NCI-H2196 treated with DMSO at 0.1 percent for 48 hours (cell line): ENCODE measurements around the gene JUND.

Experiments used
- DNase-seq: peaks from one replicate; lab custom pipeline; 2025; ENCODE audit not compliant: unreplicated experiment; lab: John Stamatoyannopoulos, UW

Gene JUND

GRCh38 chr19:18290302-18291018, 9.0 kb upstream of the JUND start:
- DNase-seq = no peak

- DNase-seq = no peak
Observed at GRCh38 chr19:18289471-18290301, 8.3 kb upstream of the JUND start.

GRCh38 chr19:18287836-18288772, 6.7 kb upstream of the JUND start:
- no peak for DNase-seq

- DNase-seq = no peak
Observed at GRCh38 chr19:18286973-18287635, 5.7 kb upstream of the JUND start.

- no peak for DNase-seq
Observed at GRCh38 chr19:18284712-18285360, 3.4 kb upstream of the JUND start.

- DNase-seq = no peak
Observed at GRCh38 chr19:18283338-18283737, 1.9 kb upstream of the JUND start.

- DNase-seq = no peak
Observed at GRCh38 chr19:18282788-18283141, 1.3 kb upstream of the JUND start.

- DNase-seq = peak; percentile 97
Observed at GRCh38 chr19:18282021-18282787, 782 bp upstream of the JUND start.

- DNase-seq = peak; percentile 51
Observed at GRCh38 chr19:18280247-18281081, 958 bp downstream of the JUND start.

- DNase-seq = peak; percentile 86
Observed at GRCh38 chr19:18279516-18280246, 1.7 kb downstream of the JUND start.

GRCh38 chr19:18279266-18279515, 2.2 kb downstream of the JUND start:
- no peak for DNase-seq

- no peak for DNase-seq
Observed at GRCh38 chr19:18278521-18279265, 2.7 kb downstream of the JUND start.

GRCh38 chr19:18274781-18275356, 6.6 kb downstream of the JUND start:
- peak; percentile 17 for DNase-seq

- DNase-seq = no peak
Observed at GRCh38 chr19:18274219-18274780, 7.1 kb downstream of the JUND start, which contains the start of gene IQCN. Gene IQCN, minus strand, starts transcription at chr19:18274452. Its CDS starts 4,974 bp downstream, at chr19:18269478.

- DNase-seq = no peak
Observed at GRCh38 chr19:18273561-18274218, 7.7 kb downstream of the JUND start.

- no peak for DNase-seq
Observed at GRCh38 chr19:18271433-18271841, 10.0 kb downstream of the JUND start.
